Measurements from ENCODE around the gene PLCH1. TPM values are rescaled to one million over a fixed set of nuclear protein-coding genes. Genes with fewer than 3 reads are reported as not detected.

PLCH1 gene, protein sequence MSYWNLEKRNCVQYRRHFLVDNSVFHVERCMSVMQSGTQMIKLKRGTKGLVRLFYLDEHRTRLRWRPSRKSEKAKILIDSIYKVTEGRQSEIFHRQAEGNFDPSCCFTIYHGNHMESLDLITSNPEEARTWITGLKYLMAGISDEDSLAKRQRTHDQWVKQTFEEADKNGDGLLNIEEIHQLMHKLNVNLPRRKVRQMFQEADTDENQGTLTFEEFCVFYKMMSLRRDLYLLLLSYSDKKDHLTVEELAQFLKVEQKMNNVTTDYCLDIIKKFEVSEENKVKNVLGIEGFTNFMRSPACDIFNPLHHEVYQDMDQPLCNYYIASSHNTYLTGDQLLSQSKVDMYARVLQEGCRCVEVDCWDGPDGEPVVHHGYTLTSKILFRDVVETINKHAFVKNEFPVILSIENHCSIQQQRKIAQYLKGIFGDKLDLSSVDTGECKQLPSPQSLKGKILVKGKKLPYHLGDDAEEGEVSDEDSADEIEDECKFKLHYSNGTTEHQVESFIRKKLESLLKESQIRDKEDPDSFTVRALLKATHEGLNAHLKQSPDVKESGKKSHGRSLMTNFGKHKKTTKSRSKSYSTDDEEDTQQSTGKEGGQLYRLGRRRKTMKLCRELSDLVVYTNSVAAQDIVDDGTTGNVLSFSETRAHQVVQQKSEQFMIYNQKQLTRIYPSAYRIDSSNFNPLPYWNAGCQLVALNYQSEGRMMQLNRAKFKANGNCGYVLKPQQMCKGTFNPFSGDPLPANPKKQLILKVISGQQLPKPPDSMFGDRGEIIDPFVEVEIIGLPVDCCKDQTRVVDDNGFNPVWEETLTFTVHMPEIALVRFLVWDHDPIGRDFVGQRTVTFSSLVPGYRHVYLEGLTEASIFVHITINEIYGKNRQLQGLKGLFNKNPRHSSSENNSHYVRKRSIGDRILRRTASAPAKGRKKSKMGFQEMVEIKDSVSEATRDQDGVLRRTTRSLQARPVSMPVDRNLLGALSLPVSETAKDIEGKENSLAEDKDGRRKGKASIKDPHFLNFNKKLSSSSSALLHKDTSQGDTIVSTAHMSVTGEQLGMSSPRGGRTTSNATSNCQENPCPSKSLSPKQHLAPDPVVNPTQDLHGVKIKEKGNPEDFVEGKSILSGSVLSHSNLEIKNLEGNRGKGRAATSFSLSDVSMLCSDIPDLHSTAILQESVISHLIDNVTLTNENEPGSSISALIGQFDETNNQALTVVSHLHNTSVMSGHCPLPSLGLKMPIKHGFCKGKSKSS (N-terminal part only)
- total RNA-seq (2021) (0.73 and 1.4 TPM in 2 replicates), Bru-seq, nascent RNA (percentile 31 among the genes with signal in this experiment), BruChase-seq, experiment 1, labeled RNA remaining after a 2-hour chase (percentile 24 among the genes with signal in this experiment), BruChase-seq, experiment 2, labeled RNA remaining after a 6-hour chase (percentile 21 among the genes with signal in this experiment)
- long read RNA-seq, partial matches to known transcripts: 0 of 3 reads
- long read RNA-seq, other reads (novel, unspliced or antisense): 3 of 3 reads

DNA sequence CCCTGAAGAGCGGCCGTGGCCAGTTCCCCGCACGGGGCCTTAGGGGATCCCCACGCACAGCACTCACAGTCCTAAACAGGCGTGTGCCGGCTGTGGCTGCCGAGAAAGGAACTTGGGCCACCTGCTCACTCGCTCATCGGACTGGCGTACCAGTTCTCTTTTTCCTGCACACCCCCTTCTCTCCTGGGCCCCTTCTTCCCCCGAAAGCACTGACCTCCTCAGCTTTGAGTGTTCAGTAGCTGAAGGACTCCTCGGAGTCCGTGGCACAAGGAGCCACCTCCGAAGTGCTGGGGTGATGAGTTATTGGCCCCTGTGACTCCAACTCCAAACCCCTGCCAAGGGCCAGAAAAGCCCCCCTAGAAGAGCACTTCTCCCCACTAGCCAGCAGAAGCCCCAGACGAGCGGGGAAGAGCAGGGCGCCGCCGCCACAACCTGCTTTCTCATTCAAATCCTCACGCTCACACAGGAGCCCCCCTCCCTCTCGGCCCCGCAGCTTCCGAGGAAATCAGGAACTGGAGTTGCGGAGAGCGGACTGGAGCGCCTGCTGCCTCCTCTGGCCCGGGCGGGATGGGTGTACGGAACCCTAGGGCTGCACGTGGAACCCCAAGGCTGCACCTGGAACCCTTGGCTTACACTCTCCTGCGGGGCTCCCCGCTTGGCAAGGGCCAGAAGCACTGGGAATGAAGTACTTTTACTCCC lies at the start of gene PLCH1:
TSS of gene PLCH1 (minus strand) at position 446 of the 699 bp plus-strand sequence. CDS start 40,847 bp downstream, outside the sequence.
- ChIA-PET POLR2A (ENCODE audit: unreplicated experiment) (interaction anchor here (0.5 kb wide), 1 partner anchor 811 kb away, joined by 3 read pairs; no protein-coding TSS in a partner anchor), CTCF (no interaction called here)
- DNase-seq: peak in 1 of 2 experiments; percentile 68
- H3K9me2 ChIP-seq (ENCODE audit: insufficient read depth): no peaks in the 10 kb centered on the region
- peaks cover 11% of the 10 kb centered on the region; the same call in 1 of the 2 replicates for H3F3A ChIP-seq (ENCODE audit: insufficient read depth, low read depth)
- peaks cover 33% of the 10 kb centered on the region for H3K4me1 ChIP-seq (replicated peaks; ENCODE audit: insufficient read depth)
- no TSS peak for BruUV-seq (replicated peaks)
- peak within 1 kb of the TSS; percentile 87 for H3K4me2 ChIP-seq
- H3K27me3 ChIP-seq (ENCODE audit: insufficient read depth, low read depth): no peaks in the 10 kb centered on the region
- peak within 1 kb of the TSS; percentile 85 for H3K4me3 ChIP-seq
- peak within 1 kb of the TSS; percentile 100 for H2AFZ ChIP-seq
- intact Hi-C loops (cut with micrococcal nuclease; ENCODE audit: unreplicated experiment): loop anchor here (2.0 to 10.0 kb wide), 3 partner anchors 60 to 128 kb away; partner anchors contain the start of genes C3orf33, GMPS and SLC33A1
- H3K79me2 ChIP-seq (ENCODE audit: low read depth): no peaks in the 10 kb centered on the region
- no peaks in the 10 kb centered on the region for H3K9me3 ChIP-seq (ENCODE audit: insufficient read depth, low read depth)
- no peaks in the 10 kb centered on the region for H4K20me1 ChIP-seq (ENCODE audit: insufficient read depth)
- TF ChIP-seq EZH2 (IDR thresholded peaks at IDR 0.05; ENCODE audit: low read depth): no peak
- TF ChIP-seq, protein P1, sequence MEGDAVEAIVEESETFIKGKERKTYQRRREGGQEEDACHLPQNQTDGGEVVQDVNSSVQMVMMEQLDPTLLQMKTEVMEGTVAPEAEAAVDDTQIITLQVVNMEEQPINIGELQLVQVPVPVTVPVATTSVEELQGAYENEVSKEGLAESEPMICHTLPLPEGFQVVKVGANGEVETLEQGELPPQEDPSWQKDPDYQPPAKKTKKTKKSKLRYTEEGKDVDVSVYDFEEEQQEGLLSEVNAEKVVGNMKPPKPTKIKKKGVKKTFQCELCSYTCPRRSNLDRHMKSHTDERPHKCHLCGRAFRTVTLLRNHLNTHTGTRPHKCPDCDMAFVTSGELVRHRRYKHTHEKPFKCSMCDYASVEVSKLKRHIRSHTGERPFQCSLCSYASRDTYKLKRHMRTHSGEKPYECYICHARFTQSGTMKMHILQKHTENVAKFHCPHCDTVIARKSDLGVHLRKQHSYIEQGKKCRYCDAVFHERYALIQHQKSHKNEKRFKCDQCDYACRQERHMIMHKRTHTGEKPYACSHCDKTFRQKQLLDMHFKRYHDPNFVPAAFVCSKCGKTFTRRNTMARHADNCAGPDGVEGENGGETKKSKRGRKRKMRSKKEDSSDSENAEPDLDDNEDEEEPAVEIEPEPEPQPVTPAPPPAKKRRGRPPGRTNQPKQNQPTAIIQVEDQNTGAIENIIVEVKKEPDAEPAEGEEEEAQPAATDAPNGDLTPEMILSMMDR (conservative IDR thresholded peaks at IDR 0.05): no peak
- no peak within 1 kb of the TSS for H3K27ac ChIP-seq
- no peaks in the 10 kb centered on the region for H3K36me3 ChIP-seq (ENCODE audit: low read depth)

DNA sequence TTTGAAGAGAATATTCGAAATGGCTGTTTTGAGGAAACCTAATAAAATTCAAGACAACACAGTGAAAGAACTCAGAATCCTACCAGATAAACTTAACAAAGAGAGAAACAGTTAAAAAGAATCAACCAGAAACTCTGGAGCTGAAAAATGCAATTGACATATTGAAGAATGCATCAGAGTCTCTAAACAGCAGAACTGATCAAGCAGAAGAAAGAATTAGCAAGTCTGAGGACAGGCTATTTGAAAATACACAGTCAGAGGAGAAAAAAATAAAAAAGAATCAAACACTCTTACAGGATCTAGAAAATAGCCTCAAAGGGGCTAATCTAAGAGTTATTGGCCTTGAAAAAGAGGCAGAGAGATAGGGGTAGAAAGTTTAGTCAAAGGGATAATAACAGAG lies 47.7 kb upstream of the PLCH1 start:
- CTCF ChIA-PET: no interaction called here
- no TSS peak for BruUV-seq (replicated peaks)

More for the DNA sequence above, 47.7 kb upstream of the PLCH1 start:
- H4K20me1 ChIP-seq (ENCODE audit: insufficient read depth): no peaks in the 10 kb centered on the region
- 0 out of 2 replicates have a peak, but pooled peaks cover 5% of the 10 kb centered on the region for H3K9me2 ChIP-seq (ENCODE audit: insufficient read depth)
- POLR2A ChIA-PET (ENCODE audit: unreplicated experiment): no interaction called here
- intact Hi-C loops (cut with micrococcal nuclease; ENCODE audit: unreplicated experiment): no loop called here
- 0 out of 2 replicates have a peak, but pooled peaks cover 5% of the 10 kb centered on the region for H3K36me3 ChIP-seq (ENCODE audit: low read depth)
- H3K4me1 ChIP-seq (replicated peaks; ENCODE audit: insufficient read depth): no peaks in the 10 kb centered on the region
- TF ChIP-seq, protein P1 (conservative IDR thresholded peaks at IDR 0.05): no peak
- no peak for TF ChIP-seq EZH2 (IDR thresholded peaks at IDR 0.05; ENCODE audit: low read depth)
- H3K27me3 ChIP-seq (ENCODE audit: insufficient read depth, low read depth): no peaks in the 10 kb centered on the region
- H2AFZ ChIP-seq: no peak overlapping the region
- no peaks in the 10 kb centered on the region for H3K79me2 ChIP-seq (ENCODE audit: low read depth)
- DNase-seq: no peak
- no peak overlapping the region for H3K4me3 ChIP-seq
- H3K27ac ChIP-seq: no peak overlapping the region
- peaks cover 4% of the 10 kb centered on the region; the same call in 1 of the 2 replicates for H3F3A ChIP-seq (ENCODE audit: insufficient read depth, low read depth)
- no peak overlapping the region for H3K4me2 ChIP-seq
- H3K9me3 ChIP-seq (ENCODE audit: insufficient read depth, low read depth): no peaks in the 10 kb centered on the region
